Right ventricle myocardium superior (tissue), 1 donor: ENCODE measurements around the gene TRAF1. TPM values are rescaled to one million over a fixed set of nuclear protein-coding genes. Genes with fewer than 3 reads are reported as not detected.
"Not testable (repeated sequence)": the region's sequence is repeated elsewhere in the genome, so short reads cannot be mapped to it uniquely, and the experiment has no call there.

Source experiments
- ATAC-seq: fragments of 200-7000 bp; cut with Tn5 transposase; one replicate; pipeline ENCODE4 v1.9.1; 2020; ENCODE audit warnings: mild to moderate bottlenecking; ENCODE audit not compliant: poor library complexity
- DNase-seq: peaks from one replicate; pipeline ENCODE4 v3.0.0-alpha.2; 2020
- intact Hi-C: fragments of 100-400 bp; cut with DNase I; formaldehyde crosslinking; loops from one replicate; pipeline ENCODE4 v1.11.2; 2022
- long read RNA-seq: library from polyadenylated mRNA; unstranded; transcript quantifications from one replicate; pipeline ENCODE4 v2.0.0, GENCODE V29; 2021
- total RNA-seq: library from RNA; stranded (reverse); fragmentation: NEBNext Ultra II Directional; extraction: Animal tissue kit (Norgen Biotek cat#: 25700); gene quantifications from one replicate; pipeline ENCODE4 v1.2.1, GENCODE V29; 2021
- donor health status: DM: no; HTN: yes; CAD: no; lungs with severe emphysema.

TRAF1 gene
- total RNA-seq: 2.2 TPM
- long read RNA-seq, full-length matches to known transcripts: 6 of 7 reads
- long read RNA-seq, partial matches to known transcripts: 1 of 7 reads
- long read RNA-seq, other reads (novel, unspliced or antisense): 0 of 7 reads

GRCh38 chr9:120926397-120926928 is at the start of gene TRAF1:
TRAF1 (minus strand) TSS chr9:120926796; CDS start chr9:120926075, 721 bp downstream.
- ATAC-seq (no peak), DNase-seq (no peak)
- intact Hi-C loops: no loop called here

DNA sequence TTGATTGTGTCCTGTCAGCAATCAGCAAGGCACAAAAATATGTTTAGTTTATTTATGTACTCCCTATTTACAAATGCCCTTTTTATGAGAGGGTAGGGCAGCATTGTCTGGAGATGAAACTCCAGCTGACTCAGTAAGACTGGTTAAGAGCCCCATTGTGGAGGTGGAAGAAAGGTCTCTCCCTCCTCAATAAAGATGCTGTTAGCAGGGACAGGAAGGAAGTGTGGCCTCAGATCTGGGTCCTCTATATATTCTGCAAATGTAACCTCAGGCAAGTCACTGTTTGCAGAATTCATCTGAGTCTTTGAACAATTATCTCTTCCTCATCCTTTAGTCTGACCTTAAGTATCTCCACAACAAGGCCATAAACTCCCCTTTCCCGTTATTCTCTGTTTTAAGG is 48.3 kb upstream of the TRAF1 start:
- intact Hi-C loops: no loop called here
- DNase-seq (no peak), ATAC-seq (no peak)

DNA sequence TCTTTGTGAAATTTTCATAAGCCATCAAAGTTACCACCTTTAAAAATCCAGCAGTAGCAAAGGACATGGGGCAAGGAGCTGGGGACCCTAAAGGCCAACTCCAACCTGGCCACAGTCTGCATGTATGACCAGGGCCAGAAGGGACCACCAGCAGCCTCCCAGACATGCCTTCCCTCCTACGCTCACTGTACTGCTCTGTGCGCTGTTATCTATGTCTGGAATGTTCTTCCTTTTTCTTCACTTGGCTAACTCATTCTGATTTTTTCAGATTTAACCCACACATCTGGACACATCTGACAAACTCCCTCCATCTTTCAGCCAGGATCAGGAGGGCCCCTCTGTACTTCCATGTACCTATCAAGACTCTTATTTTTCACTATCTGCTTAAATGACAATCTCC is 47.6 kb upstream of the TRAF1 start:
- DNase-seq (no peak), ATAC-seq (no peak)
- intact Hi-C loops: no loop called here

- ATAC-seq: no peak
- DNase-seq: no peak
- intact Hi-C loops: no loop called here
Measured at GRCh38 chr9:120971938-120972337, 45.3 kb upstream of the TRAF1 start.

DNA sequence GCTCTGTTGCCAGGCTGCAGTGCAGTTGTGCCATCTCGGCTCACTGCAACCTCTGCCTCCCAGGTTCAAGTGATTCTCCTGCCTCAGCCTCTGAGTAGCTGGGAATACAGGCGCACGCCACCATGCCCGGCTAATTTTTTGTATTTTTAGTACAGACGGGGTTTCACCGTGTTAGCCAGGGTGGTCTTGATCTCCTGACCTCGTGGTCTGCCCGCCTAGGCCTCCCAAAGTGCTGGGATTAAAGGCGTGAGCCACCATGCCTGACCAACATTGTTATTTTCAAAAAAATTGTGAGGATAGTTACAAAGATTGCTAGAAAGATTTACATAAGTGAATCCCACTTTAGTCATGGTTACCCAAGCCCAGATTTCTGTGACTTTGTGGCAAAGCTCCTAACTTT is 44.9 kb upstream of the TRAF1 start:
- ATAC-seq, intact Hi-C loops, DNase-seq: not testable (repeated sequence)

GRCh38 chr9:120970244-120970643 is 43.6 kb upstream of the TRAF1 start:
- no peak for ATAC-seq
- DNase-seq: no peak
- intact Hi-C loops: no loop called here

GRCh38 chr9:120966013-120966369 is 39.4 kb upstream of the TRAF1 start:
- DNase-seq (no peak), ATAC-seq (peak; percentile 85)
- intact Hi-C loops: no loop called here

- DNase-seq (no peak), ATAC-seq (peak; percentile 86)
- intact Hi-C loops: no loop called here
Measured at GRCh38 chr9:120965344-120966012, 38.9 kb upstream of the TRAF1 start.

DNA sequence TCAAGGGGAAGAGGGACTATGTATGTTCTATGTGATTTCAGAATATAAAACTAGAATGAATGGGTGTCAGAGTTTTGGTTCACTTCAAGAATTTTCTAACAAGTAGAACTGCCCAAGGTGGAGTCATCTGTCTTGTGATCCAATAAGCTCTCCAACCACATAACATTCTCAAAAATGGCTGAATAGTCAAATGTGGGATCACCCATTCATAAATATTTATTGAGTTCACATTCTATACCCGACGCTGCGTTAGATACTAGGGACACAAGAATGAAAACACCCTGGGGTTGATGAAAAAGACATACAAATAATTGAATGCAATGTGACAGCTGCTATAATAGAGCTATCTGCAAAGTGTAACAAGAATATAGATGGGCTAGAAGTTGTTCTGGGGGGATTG is 35.3 kb upstream of the TRAF1 start:
- intact Hi-C loops: no loop called here
- DNase-seq: no peak
- ATAC-seq: no peak

DNA sequence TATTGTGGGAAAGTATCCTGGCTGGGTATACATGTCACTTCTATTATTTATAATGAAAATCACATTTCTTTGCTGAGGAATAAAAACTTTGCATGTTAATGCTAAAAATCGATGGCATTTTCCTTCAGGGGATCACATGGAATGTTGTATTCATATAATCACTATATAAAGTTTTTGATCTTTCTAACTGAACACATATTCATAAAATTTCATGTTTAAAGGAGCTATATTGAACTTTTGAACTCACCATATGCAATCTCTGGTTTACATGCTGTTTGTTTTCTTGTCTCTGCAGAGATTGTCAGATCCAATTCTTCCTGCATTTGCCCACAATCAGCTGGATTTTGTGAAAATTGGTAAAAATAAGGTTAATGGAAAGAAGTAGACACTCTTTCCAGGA is 33.4 kb upstream of the TRAF1 start:
- intact Hi-C loops: no loop called here
- no peak for ATAC-seq
- no peak for DNase-seq

GRCh38 chr9:120956862-120957261 is 30.3 kb upstream of the TRAF1 start:
- ATAC-seq (no peak), DNase-seq (no peak)
- intact Hi-C loops: no loop called here

- intact Hi-C loops: no loop called here
- ATAC-seq (no peak), DNase-seq (no peak)
Measured at GRCh38 chr9:120951960-120952618, 25.5 kb upstream of the TRAF1 start.

- ATAC-seq: no peak
Measured at GRCh38 chr9:120950421-120951388, 24.1 kb upstream of the TRAF1 start.

DNA sequence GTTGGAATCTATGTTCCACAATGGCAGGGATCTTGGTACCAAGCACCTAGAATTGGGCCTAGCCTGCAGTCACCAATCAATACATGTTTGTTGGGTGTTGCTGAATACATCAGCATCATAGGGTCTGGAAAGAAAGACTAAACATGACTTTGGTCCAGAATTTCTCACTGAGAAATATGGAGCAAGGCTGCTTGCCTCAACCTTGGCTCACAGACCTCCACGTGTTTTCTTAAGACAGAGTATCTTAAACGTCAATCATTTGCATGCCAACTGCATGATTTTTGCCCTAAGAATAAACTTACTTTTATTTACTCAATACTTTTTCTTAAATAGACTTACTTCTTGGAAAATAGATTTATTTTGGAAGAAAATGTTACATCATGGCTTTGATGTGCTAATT is 22.7 kb upstream of the TRAF1 start:
- no peak for ATAC-seq

More at GRCh38 chr9:120950421-120951388, 24.1 kb upstream of the TRAF1 start:
- intact Hi-C loops: no loop called here
- DNase-seq: no peak

GRCh38 chr9:120948824-120949223 is 22.2 kb upstream of the TRAF1 start:
- intact Hi-C loops: no loop called here
- ATAC-seq: no peak
- DNase-seq: no peak

More for the DNA sequence above, 22.7 kb upstream of the TRAF1 start:
- DNase-seq: no peak
- intact Hi-C loops: no loop called here

- intact Hi-C loops: no loop called here
- no peak for DNase-seq
- no peak for ATAC-seq
Measured at GRCh38 chr9:120947222-120947621, 20.6 kb upstream of the TRAF1 start.

DNA sequence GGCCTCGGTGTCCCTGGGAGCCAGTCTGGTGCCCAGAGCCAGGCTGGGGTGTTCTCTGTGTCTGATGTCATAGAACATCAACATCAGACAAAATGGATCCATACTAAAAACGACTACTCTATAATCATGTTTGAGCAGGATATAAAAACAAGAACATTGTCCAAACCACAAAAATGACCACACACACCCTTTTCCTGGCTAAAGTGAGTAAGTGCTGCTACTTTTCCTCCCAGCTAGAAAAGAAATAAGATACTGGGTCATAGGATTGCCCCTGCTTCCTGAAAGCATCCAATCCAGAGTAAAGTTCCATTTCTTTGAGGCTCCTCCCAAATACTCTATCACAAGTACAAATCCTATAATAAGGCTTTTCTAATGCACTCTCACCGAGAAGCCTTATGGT is 19.7 kb upstream of the TRAF1 start:
- no peak for DNase-seq
- intact Hi-C loops: no loop called here
- ATAC-seq: no peak

GRCh38 chr9:120944948-120945347 is 18.4 kb upstream of the TRAF1 start:
- intact Hi-C loops: no loop called here
- ATAC-seq (no peak), DNase-seq (no peak)

DNA sequence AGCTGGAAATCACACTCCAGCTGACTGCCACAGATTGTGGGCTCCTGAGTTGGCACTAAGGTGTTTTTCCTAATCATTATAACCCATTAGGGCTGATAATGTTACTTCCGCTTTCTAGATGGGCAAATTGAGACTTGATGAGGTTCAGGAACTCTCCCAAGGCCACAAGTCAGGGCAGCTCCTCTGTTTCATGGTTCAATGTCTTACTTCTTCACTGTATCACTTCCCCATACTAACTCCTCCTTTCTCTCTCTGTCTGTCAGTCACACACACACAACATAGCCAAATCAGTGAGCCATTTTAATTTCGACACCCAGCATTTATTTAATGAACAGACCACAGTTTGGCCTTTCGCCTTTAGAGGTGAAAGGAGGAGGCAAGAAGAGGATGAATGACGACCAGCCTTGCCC is 17.8 kb upstream of the TRAF1 start:
- ATAC-seq (no peak), DNase-seq (no peak)
- intact Hi-C loops: no loop called here
